GM13976 (cell line): Measurements from ENCODE around the gene EHMT1.
"Not testable (repeated sequence)": the region's sequence is repeated elsewhere in the genome, so short reads cannot be mapped to it uniquely, and the experiment has no call there.

Experiments
- DNase-seq: peaks from one replicate; pipeline ENCODE4 v3.0.0; 2012; ENCODE audit warnings: low spot score
- in situ Hi-C: fragments of 300-500 bp; cut with MboI; formaldehyde crosslinking; loops from one replicate; pipeline ENCODE4 v1.12.0; 2022; ENCODE audit warnings: low sequenced_read_pairs, mixed read lengths, inconsistent platforms; ENCODE audit not compliant: unreplicated experiment
- TF ChIP-seq, protein P1 (sequence below): IDR thresholded peaks from 2 replicates; pipeline ENCODE4 v1.5.1; 2012; ENCODE audit warnings: borderline replicate concordance, mild to moderate bottlenecking; ENCODE audit not compliant: insufficient read depth; ENCODE audit errors: extremely low read depth, missing control alignments, control extremely low read depth

EHMT1 gene

DNA sequence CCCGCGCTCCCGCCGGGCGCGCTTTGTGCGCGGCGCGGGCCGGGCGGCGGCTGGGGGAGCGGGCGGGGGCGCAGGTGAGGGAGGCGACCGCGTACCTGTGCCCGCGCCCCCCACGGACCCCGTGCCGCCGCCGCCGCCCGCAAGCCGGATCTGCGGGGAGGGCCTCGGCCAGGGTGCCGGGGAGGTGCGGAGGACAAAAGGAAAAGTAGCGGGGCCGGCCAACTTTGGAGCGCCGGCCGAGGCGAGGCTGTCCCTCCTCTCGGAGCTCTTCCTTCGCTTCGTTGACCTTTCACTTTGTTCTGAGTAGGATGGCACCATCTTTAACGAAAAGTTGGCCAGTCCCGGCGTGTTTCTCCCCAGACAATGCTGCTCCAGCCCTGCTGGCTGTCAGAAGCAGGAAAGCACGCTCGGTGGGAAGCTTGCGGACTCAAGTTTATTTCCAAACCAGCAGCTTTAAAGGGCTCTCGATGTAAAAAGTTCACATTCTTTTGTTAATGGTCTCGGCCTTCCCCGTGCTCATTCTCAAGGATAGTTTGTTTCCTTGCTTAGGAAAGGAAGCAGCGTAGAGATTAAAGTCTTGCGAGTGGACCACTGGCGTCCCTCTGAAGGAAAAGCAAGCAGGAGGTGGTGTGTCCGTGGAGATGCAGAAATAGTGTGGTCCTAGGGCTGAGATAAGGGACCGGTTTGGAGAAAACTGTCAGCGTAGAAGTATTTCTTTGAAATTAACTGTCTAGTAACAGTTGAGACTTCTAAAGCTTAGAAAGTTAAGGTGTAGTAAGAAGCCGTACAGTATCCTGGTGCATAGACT is 639 bp downstream of the EHMT1 start:
- TF ChIP-seq, protein P1, sequence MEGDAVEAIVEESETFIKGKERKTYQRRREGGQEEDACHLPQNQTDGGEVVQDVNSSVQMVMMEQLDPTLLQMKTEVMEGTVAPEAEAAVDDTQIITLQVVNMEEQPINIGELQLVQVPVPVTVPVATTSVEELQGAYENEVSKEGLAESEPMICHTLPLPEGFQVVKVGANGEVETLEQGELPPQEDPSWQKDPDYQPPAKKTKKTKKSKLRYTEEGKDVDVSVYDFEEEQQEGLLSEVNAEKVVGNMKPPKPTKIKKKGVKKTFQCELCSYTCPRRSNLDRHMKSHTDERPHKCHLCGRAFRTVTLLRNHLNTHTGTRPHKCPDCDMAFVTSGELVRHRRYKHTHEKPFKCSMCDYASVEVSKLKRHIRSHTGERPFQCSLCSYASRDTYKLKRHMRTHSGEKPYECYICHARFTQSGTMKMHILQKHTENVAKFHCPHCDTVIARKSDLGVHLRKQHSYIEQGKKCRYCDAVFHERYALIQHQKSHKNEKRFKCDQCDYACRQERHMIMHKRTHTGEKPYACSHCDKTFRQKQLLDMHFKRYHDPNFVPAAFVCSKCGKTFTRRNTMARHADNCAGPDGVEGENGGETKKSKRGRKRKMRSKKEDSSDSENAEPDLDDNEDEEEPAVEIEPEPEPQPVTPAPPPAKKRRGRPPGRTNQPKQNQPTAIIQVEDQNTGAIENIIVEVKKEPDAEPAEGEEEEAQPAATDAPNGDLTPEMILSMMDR, result no peak
- DNase-seq, result peak; percentile 66
- in situ Hi-C loops, result no loop called here

DNA sequence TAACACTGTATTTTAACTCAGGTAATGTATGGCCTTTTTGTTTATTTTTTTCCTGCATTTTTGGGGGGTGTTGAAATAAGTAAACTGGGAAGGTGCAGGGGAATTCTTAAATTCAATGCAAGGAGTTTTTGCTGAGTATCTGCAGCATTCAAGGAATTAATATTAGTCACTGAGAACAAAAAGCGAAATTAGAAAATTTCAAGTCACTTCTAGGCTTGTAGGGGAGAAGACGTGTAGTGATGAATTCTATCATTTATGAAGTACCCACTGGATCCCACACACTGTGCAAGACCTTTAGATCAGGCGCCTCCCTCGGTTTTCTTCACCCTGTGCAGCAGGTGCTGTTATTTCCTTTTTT is 1.2 kb downstream of the EHMT1 start:
- DNase-seq, result no peak
- TF ChIP-seq, protein P1, result no peak
- in situ Hi-C loops, result no loop called here

DNA sequence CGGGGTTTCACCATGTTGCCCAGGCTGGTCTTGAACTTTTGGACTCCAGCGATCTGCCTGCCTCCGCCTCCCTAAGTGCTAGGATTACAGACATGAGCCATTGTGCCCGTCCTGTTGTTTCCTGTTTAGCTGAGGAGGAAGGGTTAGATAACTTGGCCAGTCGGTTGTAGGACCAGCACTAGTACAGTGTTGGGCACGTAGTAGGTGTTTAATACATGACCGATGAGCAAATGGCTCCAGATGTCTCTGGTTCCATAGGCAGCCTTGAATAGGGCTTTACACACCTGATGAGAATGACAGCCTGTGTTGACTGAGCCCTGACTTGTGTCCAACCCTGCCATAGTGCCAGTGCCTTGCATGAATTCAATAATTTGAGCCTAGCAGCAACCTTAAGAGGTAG is 1.8 kb downstream of the EHMT1 start:
- in situ Hi-C loops, result no loop called here
- TF ChIP-seq, protein P1, result no peak
- no peak for DNase-seq

DNA sequence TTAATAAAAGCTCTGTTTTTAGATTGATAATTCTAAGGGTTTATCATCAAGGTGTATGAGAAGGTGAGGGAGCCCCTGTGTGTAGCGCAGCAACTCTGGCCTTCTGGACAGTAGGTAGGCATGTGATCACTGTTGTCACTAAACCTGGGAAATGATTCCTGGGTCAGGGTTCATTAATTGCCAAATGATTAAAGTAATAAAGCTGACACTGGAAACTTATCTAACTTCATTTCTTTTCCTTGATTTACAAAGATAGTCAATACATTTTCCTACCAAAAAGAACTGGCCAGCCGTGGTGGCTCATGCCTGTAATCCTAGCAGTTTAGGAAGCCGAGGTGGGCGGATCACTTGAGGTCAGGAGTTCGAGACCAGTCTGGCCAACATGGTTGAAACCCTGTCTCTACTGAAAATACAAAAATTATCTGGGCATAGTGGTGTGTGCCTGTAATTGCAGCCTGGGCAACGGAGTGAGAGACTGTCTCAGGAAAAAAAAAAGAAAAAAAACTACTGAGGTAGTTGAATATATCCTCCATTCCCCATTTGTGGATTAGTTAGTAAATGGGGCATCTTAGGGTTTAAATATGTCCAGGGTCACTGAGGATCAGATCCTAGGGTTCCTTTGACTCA is 2.4 kb downstream of the EHMT1 start:
- TF ChIP-seq, protein P1, result no peak
- no peak for DNase-seq
- in situ Hi-C loops, result no loop called here

DNA sequence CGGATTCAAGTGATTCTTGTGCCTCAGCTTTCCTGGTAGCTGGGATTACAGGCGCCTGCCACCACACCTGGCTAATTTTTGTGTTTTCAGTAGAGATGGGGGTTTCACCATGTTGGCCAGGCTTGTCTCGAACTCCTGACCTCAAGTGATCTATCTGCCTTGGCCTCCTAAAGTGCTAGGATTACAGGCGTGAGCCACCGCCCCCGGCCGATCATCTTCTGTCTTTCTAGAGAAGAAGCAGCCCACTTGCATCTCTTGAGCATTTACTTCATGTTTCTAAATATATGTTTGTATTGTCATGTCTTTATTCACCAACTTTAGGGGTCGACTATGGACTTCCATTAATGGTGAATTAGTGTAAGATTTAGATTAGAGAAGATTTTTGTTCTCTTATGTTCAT is 3.4 kb downstream of the EHMT1 start:
- in situ Hi-C loops, DNase-seq: not testable (repeated sequence)

DNA sequence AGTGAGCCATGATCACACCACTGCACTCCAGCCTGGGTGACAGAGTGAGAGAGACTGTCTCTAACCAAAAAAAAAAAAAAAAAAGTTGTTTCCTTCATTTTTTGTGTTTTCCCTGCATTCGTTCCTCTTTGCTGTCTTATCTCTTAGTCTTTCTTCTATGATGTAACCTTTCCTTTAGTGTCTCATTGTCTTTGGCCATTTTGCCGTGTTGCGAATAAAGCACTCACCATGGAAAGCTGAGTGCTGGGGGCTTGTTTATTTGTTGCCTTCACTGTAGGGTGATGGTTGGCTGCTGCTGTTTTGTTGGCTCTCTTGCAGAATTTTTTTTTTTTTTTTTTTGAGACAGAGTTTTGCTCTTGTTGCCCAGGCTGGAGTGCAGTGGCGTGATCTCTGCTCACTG is 7.7 kb downstream of the EHMT1 start:
- DNase-seq, result no peak
- in situ Hi-C loops, result no loop called here

DNA sequence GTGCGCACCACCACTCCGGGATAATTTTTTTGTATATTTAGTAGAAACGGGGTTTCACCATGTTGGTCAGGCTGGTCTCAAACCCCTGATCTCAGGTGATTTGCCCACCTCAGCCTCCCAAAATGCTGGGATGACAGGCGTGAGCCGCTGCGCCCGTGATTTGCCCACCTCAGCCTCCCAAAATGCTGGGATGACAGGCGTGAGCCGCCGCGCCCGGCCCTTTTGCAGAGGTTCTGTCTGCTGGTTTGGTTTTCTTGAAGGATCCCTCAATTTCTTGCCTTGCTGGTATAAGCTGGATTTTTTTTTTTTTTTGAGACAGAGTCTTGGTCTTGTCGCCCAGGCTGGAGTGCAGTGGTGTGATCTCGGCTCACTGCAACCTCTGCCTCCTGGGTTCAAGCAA is 8.6 kb downstream of the EHMT1 start:
- DNase-seq, in situ Hi-C loops: not testable (repeated sequence)

More for the DNA sequence above, 7.7 kb downstream of the EHMT1 start:
- TF ChIP-seq, protein P1, result no peak
